Osteoblast (primary cell): Measurements from ENCODE around the gene SLC25A11. TPM values are rescaled to one million over a fixed set of nuclear protein-coding genes. Genes with fewer than 3 reads are reported as not detected.

Source experiments
- DNase-seq: peaks from one replicate; pipeline ENCODE4 v3.0.0; 2011; ENCODE audit warnings: low spot score, mixed read lengths; ENCODE audit not compliant: insufficient read length; ENCODE audit errors: missing footprints
- H2AFZ ChIP-seq: 2 replicates; pipeline ENCODE4 v1.6.0; 2011; ENCODE audit warnings: mild to moderate bottlenecking, low read length
- H3K27ac ChIP-seq: 2 replicates; pipeline ENCODE4 v1.5.1; 2011; ENCODE audit warnings: mild to moderate bottlenecking, low read depth, low read length, moderate library complexity
- H3K27me3 ChIP-seq: 2 replicates; pipeline ENCODE4 v1.6.0; 2012; ENCODE audit warnings: mild to moderate bottlenecking, control low read depth, inconsistent platforms, low read length, moderate library complexity; ENCODE audit not compliant: insufficient read depth
- H3K36me3 ChIP-seq: 2 replicates; pipeline ENCODE4 v1.5.1; 2011; ENCODE audit warnings: mild to moderate bottlenecking, low read length, control low read depth, moderate library complexity; ENCODE audit not compliant: insufficient read depth
- H3K4me1 ChIP-seq: 2 replicates; pipeline ENCODE4 v1.5.1; 2011; ENCODE audit warnings: mild to moderate bottlenecking, low read length, control low read depth, moderate library complexity; ENCODE audit not compliant: insufficient read depth
- H3K4me2 ChIP-seq: 2 replicates; pipeline ENCODE4 v1.6.0; 2011; ENCODE audit warnings: mild to moderate bottlenecking, low read length; ENCODE audit not compliant: insufficient read depth
- H3K4me3 ChIP-seq: fragments of 200-600 bp; sonication (generic); 3 replicates; pipeline ENCODE4 v1.5.1; 2012; ENCODE audit warnings: mild to moderate bottlenecking, low read length, inconsistent platforms; ENCODE audit not compliant: insufficient read depth
- H3K79me2 ChIP-seq: 2 replicates; pipeline ENCODE4 v1.6.0; 2012; ENCODE audit warnings: mild to moderate bottlenecking, low read length, control low read depth, inconsistent platforms; ENCODE audit not compliant: insufficient read depth
- H3K9me3 ChIP-seq: 2 replicates; pipeline ENCODE4 v1.5.1; 2011; ENCODE audit warnings: low read depth, low read length, control low read depth
- H4K20me1 ChIP-seq: 2 replicates; pipeline ENCODE4 v1.6.0; 2012; ENCODE audit warnings: mild to moderate bottlenecking, low read length, control low read depth; ENCODE audit not compliant: insufficient read depth
- CTCF ChIP-seq: IDR thresholded peaks from 2 replicates; pipeline ENCODE4 v1.5.1; 2011; ENCODE audit warnings: mild to moderate bottlenecking, low read depth, low read length, moderate library complexity; ENCODE audit errors: extremely low read depth
- total RNA-seq: library from RNA; depleted of rRNA; stranded (reverse); fragments of >200 nt; gene quantifications from 2 replicates; pipeline ENCODE4 v1.2.3, GENCODE V29; 2012

SLC25A11 gene
- total RNA-seq, 1 donor, result 47.4 TPM

GRCh38 chr17:4948166-4948930 lies 8.5 kb upstream of the SLC25A11 start, which contains the start of gene PFN1:
Gene PFN1 (minus strand): TSS chr17:4948530. CDS start chr17:4948394, 136 bp downstream.
- H3K4me1 ChIP-seq, result peaks cover 48% of the 10 kb centered on the region
- peaks cover 49% of the 10 kb centered on the region for H3K79me2 ChIP-seq
- peak within 1 kb of the TSS; percentile 85 for H2AFZ ChIP-seq
- H4K20me1 ChIP-seq, result peaks cover 45% of the 10 kb centered on the region
- peaks cover 35% of the 10 kb centered on the region for H3K36me3 ChIP-seq
- H3K27ac ChIP-seq, result peak within 1 kb of the TSS; percentile 83
- no peak for TF ChIP-seq CTCF
- H3K9me3 ChIP-seq, result no peaks in the 10 kb centered on the region
- H3K4me2 ChIP-seq, result peak within 1 kb of the TSS; percentile 97
- H3K4me3 ChIP-seq, result peak within 1 kb of the TSS; percentile 96
- H3K27me3 ChIP-seq, result no peaks in the 10 kb centered on the region
- DNase-seq, result peak; percentile 99

GRCh38 chr17:4947411-4948165 lies 7.7 kb upstream of the SLC25A11 start:
- Histone ChIP-seq H3K9me3 (no peaks in the 10 kb centered on the region), H3K36me3 (peaks cover 42% of the 10 kb centered on the region)
- DNase-seq, result peak; percentile 92

GRCh38 chr17:4947010-4947410 lies 7.2 kb upstream of the SLC25A11 start:
- TF ChIP-seq CTCF, result no peak
- Histone ChIP-seq H3K27me3 (no peaks in the 10 kb centered on the region), H4K20me1 (peaks cover 57% of the 10 kb centered on the region), H3K79me2 (peaks cover 63% of the 10 kb centered on the region), H3K36me3 (peaks cover 48% of the 10 kb centered on the region), H2AFZ (no peak overlapping the region), H3K4me2 (peak overlapping the region; percentile 92), H3K4me3 (peak overlapping the region; percentile 96), H3K9me3 (no peaks in the 10 kb centered on the region), H3K4me1 (peaks cover 42% of the 10 kb centered on the region), H3K27ac (peak overlapping the region; percentile 83)
- DNase-seq, result peak; percentile 84

More at GRCh38 chr17:4947411-4948165, 7.7 kb upstream of the SLC25A11 start:
- Histone ChIP-seq H3K4me2 (peak overlapping the region; percentile 92), H3K27me3 (no peaks in the 10 kb centered on the region), H3K4me1 (peaks cover 41% of the 10 kb centered on the region), H2AFZ (peak overlapping the region; percentile 15), H3K27ac (peak overlapping the region; percentile 83), H3K79me2 (peaks cover 57% of the 10 kb centered on the region), H4K20me1 (peaks cover 52% of the 10 kb centered on the region), H3K4me3 (peak overlapping the region; percentile 96)
- no peak for TF ChIP-seq CTCF
